Right forelimb (tissue), 1 donor: ENCODE measurements around the gene UBE2H.

Source experiments
- DNase-seq: peaks from one replicate; pipeline ENCODE4 v3.0.0-alpha.2; 2018

UBE2H gene

GRCh38 chr7:129950191-129950932 is 2.4 kb downstream of the UBE2H start:
- no peak for DNase-seq

- peak; percentile 53 for DNase-seq
Observed at GRCh38 chr7:129949292-129950133, 3.2 kb downstream of the UBE2H start.

GRCh38 chr7:129948877-129949291 is 3.9 kb downstream of the UBE2H start:
- DNase-seq: peak; percentile 88

- no peak for DNase-seq
Observed at GRCh38 chr7:129948338-129948737, 4.4 kb downstream of the UBE2H start.

GRCh38 chr7:129947701-129948100 is 5.1 kb downstream of the UBE2H start:
- no peak for DNase-seq

GRCh38 chr7:129947049-129947448 is 5.7 kb downstream of the UBE2H start:
- DNase-seq: no peak

- DNase-seq: no peak
Observed at GRCh38 chr7:129946282-129946681, 6.5 kb downstream of the UBE2H start.

- DNase-seq: no peak
Observed at GRCh38 chr7:129943352-129943751, 9.4 kb downstream of the UBE2H start.

- no peak for DNase-seq
Observed at GRCh38 chr7:129940329-129940728, 12.4 kb downstream of the UBE2H start.

GRCh38 chr7:129939881-129940280 is 12.9 kb downstream of the UBE2H start:
- DNase-seq: no peak

GRCh38 chr7:129933627-129934026 is 19.1 kb downstream of the UBE2H start:
- DNase-seq: no peak

- no peak for DNase-seq
Observed at GRCh38 chr7:129926618-129927017, 26.1 kb downstream of the UBE2H start.

- DNase-seq: no peak
Observed at GRCh38 chr7:129925416-129926002, 27.3 kb downstream of the UBE2H start.

- DNase-seq: no peak
Observed at GRCh38 chr7:129924602-129925001, 28.2 kb downstream of the UBE2H start.

- DNase-seq: no peak
Observed at GRCh38 chr7:129923709-129924108, 29.1 kb downstream of the UBE2H start.

- no peak for DNase-seq
Observed at GRCh38 chr7:129919492-129919891, 33.3 kb downstream of the UBE2H start.

- DNase-seq: no peak
Observed at GRCh38 chr7:129918922-129919321, 33.8 kb downstream of the UBE2H start.

- DNase-seq: no peak
Observed at GRCh38 chr7:129917934-129918333, 34.8 kb downstream of the UBE2H start.

- DNase-seq: no peak
Observed at GRCh38 chr7:129914536-129915272, 38.1 kb downstream of the UBE2H start.

GRCh38 chr7:129913428-129913827 is 39.3 kb downstream of the UBE2H start:
- no peak for DNase-seq

GRCh38 chr7:129911790-129912189 is 41.0 kb downstream of the UBE2H start:
- DNase-seq: no peak

GRCh38 chr7:129909669-129910068 is 43.1 kb downstream of the UBE2H start:
- DNase-seq: no peak

- no peak for DNase-seq
Observed at GRCh38 chr7:129908181-129908580, 44.6 kb downstream of the UBE2H start.
